ENCODE data around the gene MEP1B. TPM values are rescaled to one million over a fixed set of nuclear protein-coding genes. Genes with fewer than 3 reads are reported as not detected.

MEP1B gene
- not detected in 2 replicates for total RNA-seq

GRCh38 chr18:32189790-32190189, at the start of gene MEP1B:
Gene MEP1B (plus strand): TSS chr18:32190039. CDS start chr18:32190071, 32 bp downstream.

Other genes with a start within 250 kb of the MEP1B start
- gene TRAPPC8, start 246.9 kb upstream of the MEP1B start, total RNA-seq, result 12.3 and 17.6 TPM in 2 replicates
- 0.14 and 1.3 TPM in 2 replicates for gene RNF125, start 171.2 kb upstream of the MEP1B start, total RNA-seq
- 16.7 and 28.0 TPM in 2 replicates for gene RNF138, start 98.2 kb upstream of the MEP1B start, total RNA-seq